NCI-H2196 (cell line): ENCODE data around the gene ATP5ME.
"Not testable (repeated sequence)": the region's sequence is repeated elsewhere in the genome, so short reads cannot be mapped to it uniquely, and the experiment has no call there.

Source experiments
- DNase-seq: peaks from one replicate; lab custom pipeline; 2025; ENCODE audit not compliant: unreplicated experiment; lab: John Stamatoyannopoulos, UW

Gene ATP5ME

DNA sequence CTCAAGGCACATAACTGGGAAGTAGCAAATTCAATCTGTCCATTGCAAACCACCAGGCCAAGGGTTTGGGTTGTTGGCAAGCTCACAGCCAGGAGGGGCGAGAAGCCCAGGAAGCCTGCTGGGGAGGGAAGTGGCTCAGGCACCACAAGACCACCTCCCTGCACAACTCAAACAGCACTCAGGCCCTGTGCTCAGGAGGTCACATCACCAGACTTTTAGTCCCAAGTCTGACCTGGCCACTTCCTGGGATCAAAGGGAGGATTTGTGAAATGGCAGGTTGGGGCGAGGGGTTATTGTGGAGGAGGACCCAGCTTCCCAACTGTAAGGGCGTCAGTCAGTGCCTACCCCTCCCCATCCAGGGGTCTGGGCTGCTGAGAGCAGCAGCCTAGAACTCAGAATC is 2.3 kb downstream of the ATP5ME start:
- no peak for DNase-seq

DNA sequence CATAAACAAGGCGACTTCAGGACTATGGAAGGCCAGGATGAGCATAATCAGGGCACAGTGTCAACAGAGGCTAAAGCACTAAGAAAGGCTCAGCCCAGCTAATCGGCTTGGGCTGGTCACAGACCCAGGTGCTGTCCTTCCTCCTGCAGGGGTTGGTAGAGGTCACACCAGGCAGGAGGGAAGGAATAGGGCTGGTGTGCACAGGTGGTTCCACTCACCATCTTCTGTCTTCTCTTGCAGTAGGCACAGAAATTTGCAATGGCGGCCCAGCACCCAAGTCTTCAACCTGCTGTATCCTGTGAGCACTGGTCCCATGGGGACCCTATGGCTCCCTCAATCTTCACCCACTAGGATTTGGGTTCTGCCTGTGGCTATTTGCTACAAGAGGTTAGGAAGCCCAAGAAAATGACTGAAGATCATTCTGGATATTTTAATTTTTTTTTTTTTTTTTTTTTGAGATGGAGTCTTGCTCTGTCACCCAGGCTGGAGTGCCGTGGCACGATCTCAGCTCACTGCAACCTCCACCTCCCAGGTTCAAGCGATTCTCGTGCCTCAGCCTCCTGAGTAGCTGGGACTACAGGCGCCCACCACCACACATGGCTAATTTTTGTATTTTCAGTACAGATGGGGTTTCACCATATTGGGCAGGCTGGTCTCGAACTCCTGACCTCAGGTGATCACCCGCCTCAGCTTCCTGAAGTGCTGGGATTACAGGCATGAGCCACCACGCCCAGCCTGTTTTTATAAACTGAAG is 4.1 kb downstream of the ATP5ME start:
- DNase-seq, result not testable (repeated sequence)

DNA sequence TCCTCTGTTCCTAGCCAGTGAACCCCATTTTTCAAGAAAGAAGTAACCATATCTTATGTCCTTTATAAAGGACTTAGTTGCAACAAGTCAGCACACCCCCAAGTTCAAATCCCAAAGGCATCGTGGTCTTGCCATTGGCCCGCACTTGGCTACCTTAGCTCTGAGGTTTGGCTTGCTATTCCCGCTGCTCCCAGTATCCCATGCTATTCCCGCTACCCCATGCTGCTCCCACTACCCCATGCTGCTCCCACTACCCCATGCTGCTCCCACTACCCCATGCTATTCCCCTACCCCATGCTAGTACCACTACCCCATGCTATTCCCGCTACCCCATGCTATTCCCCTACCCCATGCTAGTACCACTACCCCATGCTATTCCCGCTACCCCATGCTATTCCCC is 5.9 kb downstream of the ATP5ME start:
- DNase-seq, result not testable (repeated sequence)

DNA sequence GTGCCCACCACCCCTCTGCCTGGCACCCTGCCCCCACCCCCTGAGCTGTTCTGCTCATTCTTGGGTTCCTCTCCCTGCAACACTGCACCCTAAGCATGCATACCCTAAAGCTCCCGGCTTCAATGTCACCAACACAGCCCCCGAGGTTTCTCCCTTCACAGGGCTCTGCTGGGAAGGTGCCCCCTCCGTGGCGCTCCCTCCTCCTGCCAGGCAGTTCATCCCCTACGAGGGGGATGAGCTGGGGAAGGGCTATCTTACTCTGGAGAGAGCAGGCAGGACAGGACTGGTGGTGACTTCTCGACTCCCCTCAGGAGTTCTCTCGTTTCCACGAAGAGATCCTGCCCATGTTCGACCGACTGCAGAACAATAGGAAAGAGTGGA is 6.5 kb downstream of the ATP5ME start:
- DNase-seq, result no peak

DNA sequence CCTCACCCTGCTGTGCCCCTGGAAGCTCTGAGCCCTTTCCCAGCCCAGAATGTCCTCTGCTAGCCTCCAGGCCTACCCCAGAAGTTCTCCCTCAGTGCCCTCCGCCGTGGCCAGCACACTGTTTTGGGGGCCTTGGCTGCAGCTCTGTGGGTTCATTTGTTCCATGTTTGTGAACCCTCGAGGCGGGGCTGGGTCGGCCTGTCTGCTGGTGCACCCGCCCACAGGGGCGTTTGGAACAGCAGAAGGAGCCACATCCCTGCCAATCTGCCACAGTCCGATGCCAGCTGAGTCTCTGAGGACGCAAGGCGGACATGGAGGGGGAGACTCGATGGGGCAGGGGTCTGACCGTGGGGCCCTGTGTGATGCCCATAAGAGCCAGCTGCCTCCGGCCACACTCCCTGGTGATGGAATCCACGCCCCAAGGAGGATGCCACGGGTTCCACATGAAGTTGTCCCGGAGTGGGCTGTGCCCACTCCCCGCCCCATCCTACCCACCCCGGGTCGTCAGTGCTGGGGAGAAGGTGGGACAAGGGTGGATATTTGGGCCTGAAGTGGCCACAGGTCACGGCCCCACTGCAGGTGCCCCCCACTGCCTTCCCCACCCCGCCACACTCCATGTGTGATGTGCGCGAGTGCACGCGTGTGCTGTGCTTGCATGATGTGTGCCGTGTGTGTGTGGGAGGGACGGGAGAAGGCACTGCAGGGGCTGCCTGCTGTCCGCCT is 7.1 kb downstream of the ATP5ME start:
- DNase-seq, result no peak

DNA sequence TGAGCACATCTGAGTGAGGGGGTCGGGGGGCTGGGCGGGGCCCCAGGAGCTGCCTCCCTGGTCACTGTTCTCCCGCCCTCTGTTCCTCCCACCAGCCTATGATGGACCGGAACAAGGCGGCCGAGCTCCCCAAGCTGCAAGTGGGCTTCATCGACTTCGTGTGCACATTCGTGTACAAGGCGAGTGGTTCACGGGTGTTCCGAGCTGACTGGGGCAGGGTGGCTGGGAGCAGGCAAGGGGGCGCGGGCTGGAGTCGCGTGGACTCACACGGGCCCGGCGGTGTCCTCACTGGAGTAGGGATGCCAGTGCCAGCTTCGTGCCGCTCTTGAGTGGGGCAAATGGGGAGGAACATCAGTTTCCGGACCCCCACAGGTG is 7.7 kb downstream of the ATP5ME start:
- DNase-seq, result no peak

DNA sequence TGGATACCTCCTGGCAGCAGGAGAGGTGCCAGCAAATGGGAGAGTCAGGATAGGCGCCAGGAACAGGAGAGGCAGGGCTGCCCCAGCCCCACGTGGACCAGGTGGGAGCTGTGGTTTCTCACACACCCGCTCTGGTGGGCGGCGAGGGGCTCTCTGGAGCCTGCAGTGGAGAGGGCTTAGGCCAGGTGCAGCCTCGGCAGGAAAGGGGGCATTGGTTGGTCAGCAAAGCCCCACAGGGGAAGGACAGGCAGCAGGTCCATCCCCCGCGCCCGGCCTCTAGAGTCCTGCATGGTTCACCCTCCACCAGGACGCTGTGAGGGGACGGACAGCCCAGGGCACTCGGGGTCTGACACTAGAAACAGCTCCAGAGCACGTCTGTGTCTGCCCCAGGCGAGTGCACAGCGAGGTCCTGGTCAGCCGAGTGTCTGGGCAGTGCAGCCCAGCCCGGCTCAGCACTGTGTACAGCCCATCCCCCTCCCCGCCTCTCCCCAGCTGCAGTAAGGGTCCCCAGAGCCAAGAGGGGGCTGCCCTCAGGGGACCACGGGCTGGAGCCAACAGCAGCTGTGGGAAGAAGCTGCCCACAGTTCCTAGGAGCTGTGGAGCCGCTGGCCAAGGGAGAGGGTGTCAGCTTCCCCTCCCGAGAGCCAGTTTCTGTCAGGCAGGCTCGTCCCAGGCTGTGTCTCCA is 8.2 kb downstream of the ATP5ME start:
- no peak for DNase-seq

DNA sequence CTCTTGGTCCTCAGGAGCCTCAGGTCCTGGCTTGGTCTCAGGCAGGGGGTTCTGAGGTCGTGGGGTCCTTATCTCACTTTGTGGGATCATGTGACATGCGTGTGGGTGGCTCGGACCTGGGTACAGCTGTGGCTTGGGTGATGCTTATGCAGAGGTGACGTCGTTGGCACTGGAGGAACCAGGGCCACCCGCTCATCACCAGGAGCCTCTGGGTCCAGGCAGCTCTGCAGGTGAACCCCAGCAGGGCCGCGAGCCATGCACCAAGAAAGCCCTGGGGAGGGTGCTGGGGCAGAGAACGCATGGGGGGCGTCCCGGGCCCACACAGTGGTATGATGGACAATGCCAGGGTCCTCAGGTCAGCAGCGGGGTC is 8.7 kb downstream of the ATP5ME start:
- no peak for DNase-seq

DNA sequence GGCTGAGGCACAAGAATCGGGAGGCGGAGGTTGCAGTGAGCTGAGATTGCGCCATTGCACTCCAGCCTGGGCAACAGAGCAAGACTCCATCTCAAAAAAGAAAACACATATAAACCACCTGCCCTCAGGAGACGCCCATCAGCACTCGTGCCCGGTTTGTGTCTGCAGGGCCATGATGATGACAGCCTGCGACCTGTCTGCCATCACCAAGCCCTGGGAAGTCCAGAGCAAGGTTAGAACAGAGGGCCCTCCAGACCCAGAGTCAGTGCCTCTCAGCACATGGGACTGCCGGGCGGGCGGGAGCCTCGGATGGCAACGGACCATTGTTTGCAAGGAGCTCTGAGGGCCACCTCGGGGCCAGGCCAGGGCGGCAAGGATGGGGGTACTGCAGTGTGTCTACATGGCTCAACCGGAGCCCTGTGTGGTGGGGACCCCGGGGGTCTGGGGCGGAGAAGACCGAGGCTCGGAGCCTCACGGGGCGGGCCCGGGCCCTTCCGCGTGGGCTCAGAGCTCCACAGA is 9.3 kb downstream of the ATP5ME start:
- no peak for DNase-seq

DNA sequence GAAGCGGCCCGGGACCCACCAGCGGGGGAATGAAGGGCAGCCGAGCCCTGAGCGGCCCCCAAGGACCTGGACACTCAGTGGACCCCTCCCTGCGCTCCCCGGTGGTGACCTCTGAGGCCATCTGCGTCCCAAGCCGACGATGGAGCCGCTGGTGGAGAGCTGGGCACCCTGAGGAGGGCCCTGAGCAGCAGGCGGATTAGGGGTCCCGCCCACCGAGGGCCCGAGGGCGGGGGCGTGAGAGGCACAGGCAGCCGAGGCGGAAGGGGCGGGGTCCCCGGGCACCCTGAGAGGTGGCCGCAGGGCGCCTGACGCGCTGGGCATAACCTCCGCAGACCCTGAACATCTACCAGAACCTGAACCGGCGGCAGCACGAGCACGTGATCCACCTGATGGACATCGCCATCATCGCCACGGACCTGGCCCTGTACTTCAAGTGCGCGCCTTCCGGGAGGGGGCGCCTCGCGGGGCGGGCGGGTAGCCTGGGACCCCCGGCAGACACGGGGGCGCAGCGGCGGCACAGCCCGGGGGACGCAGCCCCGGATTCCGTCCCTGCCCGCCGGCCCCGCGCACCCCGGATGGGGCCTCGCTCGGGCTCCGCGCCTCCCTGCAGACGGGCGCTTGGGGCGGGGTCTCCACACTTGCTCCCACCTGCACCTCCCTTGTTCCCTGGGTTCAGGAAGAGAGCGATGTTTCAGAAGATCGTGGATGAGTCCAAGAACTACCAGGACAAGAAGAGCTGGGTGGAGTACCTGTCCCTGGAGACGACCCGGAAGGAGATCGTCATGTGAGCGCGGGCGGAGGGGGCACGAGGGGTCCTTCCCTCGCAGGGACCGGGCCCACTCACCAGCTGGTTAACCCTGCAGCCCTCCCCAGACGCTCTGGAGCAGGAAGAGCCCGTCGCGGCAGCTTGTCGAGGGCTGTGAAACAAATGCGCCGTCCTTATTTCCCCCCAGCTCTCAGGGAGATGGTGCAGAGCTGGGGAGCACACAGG is 10.3 kb downstream of the ATP5ME start:
- no peak for DNase-seq

DNA sequence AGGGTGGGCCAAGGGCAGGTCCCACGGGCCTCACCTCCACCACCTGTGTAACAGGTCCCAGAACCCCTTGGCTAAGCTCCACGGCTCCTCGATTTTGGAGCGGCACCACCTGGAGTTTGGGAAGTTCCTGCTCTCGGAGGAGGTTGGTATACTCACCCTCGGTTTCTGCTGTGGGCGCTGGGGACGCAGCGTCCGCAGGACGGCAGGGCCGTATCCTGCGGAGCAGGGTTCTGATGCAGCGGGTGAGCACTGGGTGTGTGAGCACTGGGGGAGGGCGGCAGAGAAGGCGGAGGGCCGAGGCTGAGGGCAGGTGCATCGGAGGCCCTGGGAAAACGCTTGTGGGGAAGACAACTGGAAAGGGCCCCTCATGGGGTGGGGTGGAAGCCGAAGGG is 11.0 kb downstream of the ATP5ME start:
- no peak for DNase-seq

DNA sequence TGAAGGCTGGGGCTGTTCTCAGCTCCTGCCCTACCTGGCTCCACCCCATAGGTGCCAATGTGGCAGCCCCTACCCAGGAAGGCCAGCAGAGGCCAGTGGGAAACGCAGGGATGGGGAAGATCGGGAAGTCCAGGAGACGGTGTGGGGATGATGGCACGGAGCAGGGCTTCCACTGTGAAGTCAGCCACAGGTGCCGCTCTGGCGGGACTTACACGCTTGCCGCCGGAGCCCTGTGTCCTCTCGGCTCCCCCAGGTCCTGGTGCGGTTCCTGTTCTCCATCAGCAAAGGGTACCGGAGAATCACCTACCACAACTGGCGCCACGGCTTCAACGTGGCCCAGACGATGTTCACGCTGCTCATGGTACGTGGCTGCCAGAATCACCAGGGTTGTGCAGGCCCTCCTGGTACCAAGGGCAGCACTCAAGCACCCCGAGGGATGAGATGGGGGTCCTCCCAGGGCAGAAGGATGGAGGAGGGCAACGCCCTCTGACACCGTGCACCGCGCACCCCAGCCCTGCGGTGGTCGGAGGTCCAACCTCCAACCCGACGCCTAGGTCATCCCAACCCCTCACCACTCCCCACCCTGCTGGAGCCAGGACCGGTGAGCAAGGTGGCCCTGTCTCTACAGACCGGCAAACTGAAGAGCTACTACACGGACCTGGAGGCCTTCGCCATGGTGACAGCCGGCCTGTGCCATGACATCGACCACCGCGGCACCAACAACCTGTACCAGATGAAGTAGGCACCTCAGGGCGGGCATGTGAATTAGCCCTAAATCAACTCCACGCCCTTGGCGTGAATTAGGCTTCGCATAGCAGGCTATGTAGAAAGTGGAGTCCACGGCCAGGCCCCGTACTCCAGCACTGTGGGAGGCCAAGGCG is 12.0 kb downstream of the ATP5ME start:
- no peak for DNase-seq

DNA sequence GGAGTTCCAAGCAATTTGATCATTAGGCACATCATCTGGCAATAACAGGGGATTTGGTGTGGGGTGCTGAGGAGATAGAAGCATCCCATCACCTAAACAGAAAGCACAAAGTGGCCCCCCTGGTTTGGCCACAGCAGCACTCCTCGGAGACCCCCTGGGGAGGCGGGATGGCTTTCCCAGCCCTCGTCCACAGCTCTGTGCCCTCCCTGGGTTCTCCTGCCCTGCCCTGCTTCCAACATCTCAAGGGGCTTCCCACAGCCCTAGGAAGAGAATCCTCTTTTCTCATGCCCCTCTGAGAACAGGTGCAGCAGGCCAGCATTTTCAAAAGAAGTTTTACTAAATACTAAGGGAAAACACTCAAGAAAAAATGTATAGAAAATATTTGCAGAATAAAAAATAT is 12.8 kb downstream of the ATP5ME start:
- DNase-seq, result no peak

DNA sequence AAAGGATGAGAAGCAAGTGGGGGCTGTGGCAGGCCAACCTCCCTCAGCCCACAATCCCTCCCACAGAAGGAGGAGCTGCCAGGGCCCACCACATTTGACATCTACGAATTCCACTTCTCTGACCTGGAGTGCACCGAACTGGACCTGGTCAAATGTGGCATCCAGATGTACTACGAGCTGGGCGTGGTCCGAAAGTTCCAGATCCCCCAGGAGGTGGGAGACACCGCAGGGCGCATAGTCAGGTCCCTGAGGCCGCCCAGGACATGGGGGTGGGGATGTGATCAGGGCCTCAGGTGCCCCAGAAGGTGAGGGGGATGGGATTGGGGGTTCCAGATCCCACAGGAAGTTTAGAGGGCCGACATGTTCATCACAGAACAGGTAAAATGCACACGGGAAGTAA is 13.7 kb downstream of the ATP5ME start:
- no peak for DNase-seq

DNA sequence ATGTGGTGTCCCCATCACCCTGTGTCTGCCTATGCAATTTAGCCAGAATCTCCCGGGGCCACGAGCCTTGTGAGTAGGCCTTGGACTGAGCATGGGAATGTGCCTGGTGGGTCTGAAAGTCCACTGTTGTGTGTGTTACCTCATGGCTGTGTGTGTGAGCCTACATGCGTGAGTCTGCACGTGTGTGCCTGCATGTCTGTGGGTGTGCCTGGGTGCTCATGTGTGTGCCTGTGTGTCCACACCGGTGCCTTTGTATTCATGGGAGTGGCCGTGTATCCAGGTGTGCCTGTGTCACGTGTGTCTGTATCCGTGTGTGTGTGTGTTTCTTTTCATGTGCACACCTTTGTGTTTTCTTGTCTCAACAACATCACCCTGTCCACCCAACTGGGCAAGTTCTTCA is 14.2 kb downstream of the ATP5ME start:
- no peak for DNase-seq

DNA sequence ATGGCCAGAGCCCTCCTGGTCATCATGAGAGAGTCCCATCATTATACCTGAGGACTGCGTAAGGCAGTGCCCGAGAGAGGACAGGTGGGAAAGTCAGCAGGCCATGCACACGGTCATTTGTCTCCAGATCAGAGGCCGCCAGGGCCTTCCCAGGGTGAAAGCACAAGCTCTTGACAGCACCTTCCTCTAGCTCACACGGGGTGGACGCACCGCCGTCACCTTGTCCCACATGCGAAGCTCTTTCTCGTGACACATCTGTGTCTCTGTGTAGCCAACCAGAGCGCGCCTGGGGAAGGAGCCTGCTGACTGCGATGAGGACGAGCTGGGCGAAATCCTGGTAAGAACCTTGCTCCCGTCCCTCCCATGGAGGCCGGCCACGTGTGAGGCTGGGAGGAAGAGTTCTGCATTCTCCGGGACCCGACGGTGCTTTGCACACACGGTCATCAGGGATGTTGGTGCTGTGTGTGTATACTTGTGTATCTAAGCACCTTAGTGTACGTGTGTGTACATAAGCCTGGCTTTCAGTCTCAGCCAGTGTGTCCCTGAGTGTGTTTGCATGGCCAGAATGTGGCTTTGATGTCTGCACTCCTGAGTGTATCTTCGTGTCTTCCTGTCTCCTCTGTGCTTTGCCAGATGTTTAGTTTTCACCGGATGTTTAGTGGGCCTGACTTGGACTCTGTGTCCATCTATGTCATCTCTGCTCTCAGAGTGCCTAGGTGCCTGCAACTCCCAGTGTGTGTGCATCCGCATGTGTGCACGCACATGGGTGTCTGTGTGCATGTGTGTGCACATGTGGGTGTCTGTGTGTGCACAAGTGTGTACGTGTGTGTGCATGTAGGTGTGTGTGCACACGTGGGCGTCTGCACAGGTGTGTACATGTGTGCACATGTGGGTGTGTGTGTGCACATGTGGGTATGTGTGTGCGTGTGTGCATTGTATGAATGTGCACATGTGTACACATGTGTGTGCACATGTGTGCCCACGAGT is 15.1 kb downstream of the ATP5ME start:
- DNase-seq, result no peak

DNA sequence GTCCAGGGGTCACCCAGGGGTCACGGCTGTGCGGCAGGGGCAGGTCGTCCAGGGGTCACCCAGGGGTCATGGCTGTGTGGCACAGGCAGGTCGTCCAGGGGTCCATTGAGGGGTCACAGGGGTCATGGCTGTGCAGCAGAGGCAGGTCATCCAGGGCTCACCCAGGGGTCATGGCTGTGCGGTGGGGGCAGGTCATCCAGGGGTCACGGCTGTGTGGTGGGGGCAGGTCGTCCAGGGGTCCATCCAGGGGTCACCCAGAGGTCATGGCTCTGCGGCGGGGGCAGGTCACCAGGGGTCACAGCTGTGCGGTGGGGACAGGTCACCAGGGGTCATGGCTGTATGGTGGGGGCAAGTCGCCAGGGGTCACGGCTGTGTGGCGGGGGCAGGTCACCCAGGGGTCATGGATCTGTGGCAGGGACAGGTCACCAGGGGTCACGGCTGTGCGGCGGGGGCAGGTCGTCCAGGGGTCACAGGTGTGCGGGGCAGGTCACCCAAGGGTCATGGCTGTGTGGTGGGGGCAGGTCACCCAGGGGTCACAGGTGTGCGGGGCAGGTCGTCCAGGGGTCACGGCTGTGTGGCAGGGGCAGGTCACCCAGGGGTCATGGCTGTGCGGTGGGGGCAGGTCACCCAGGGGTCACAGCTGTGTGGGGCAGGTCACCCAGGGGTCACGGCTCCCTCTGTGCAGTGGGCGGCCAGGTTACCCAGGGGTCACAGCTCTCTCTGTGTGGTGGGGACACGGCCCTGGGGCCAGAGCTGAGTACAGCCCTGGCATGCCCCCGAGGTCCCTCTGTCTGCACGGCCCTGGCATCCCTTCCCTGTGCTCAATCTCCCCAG is 16.0 kb downstream of the ATP5ME start:
- no peak for DNase-seq

DNA sequence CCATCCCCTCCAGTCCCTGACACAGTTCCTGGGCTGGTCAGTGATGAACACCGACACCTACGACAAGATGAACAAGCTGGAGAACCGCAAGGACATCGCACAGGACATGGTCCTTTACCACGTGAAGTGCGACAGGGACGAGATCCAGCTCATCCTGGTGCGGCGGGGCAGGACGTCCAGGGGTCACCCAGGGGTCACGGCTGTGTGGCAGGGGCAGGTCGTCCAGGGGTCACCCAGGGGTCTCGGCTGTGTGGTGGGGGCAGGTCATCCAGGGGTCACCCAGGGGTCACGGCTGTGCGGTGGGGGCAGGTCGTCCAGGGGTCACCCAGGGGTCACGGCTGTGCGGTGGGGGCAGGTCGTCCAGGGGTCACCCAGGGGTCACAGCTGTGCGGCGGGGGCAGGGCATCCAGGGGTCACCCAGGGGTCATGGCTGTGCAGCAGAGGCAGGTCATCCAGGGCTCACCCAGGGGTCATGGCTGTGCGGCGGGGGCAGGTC is 16.7 kb downstream of the ATP5ME start:
- no peak for DNase-seq
